Activated CD4-positive, alpha-beta T cell treated with anti-CD3 and anti-CD28 coated beads for 36 hours (primary cell): ENCODE results near the gene ZIC4. TPM values are rescaled to one million over a fixed set of nuclear protein-coding genes. Genes with fewer than 3 reads are reported as not detected.

Source experiments
- ATAC-seq: fragments of 200-7000 bp; cut with Tn5 transposase; one replicate; pipeline ENCODE4 v1.10.0; 2021; ENCODE audit warnings: mild to moderate bottlenecking, moderate library complexity
- CTCF ChIA-PET: fragments of 350-600 bp; sonication (Branson Sonifier 250); formaldehyde crosslinking; loops from one replicate; lab custom pipeline; 2021; ENCODE audit warnings: antibody characterized with exemption; lab: Charles Lee
- POLR2A ChIA-PET: fragments of 350-600 bp; sonication (Branson Sonifier 250); formaldehyde crosslinking; loops from one replicate; lab custom pipeline; 2021; ENCODE audit warnings: antibody characterized with exemption, inconsistent platforms; lab: Charles Lee
- DNase-seq: peaks from one replicate; pipeline ENCODE4 v3.0.0-alpha.2; 2020
- H3K27ac Mint-ChIP-seq: one replicate; pipeline ENCODE4 v1.8.0; 2021; ENCODE audit warnings: mixed read lengths
- H3K27me3 Mint-ChIP-seq: one replicate; pipeline ENCODE4 v1.8.0; 2021; ENCODE audit warnings: mixed read lengths
- H3K36me3 Mint-ChIP-seq: one replicate; pipeline ENCODE4 v1.8.0; 2021; ENCODE audit warnings: low read depth, mixed read lengths
- H3K4me1 Mint-ChIP-seq: one replicate; pipeline ENCODE4 v1.8.0; 2021; ENCODE audit warnings: mixed read lengths
- H3K4me3 Mint-ChIP-seq: one replicate; pipeline ENCODE4 v1.8.0; 2021; ENCODE audit warnings: mild to moderate bottlenecking, moderate library complexity, mixed read lengths
- H3K9me3 Mint-ChIP-seq: one replicate; pipeline ENCODE4 v1.8.0; 2021; ENCODE audit warnings: low read depth, mixed read lengths
- intact Hi-C, 2 experiments: fragments of 100-400 bp; cut with DNase I in 1 of 2; cut with micrococcal nuclease in 1 of 2; formaldehyde crosslinking; loops; one replicate each; pipeline versions ENCODE4 v1.14.2 to v1.15.1; 2022 to 2024; cut with DNase I, micrococcal nuclease
- total RNA-seq, 2 experiments: library from RNA; stranded (reverse); gene quantifications; one replicate each; pipeline ENCODE4 v1.2.3, GENCODE V29; 2021

ZIC4 gene
- total RNA-seq, 2 experiments from 2014 or later = not detected

- ChIA-PET CTCF (no interaction called here), POLR2A (no interaction called here)
- no peak for ATAC-seq
- peaks cover 4% of the 10 kb centered on the region for H3K36me3 Mint-ChIP-seq
- DNase-seq = no peak
- intact Hi-C loops = loop anchor here in 1 of 2 experiments (2.0 to 5.0 kb wide), 2 partner anchors 15 to 37 kb away; partner anchors contain the start of gene ZIC1
- H3K27ac Mint-ChIP-seq = no peak overlapping the region
- no peak overlapping the region for H3K4me3 Mint-ChIP-seq
- H3K4me1 Mint-ChIP-seq = no peaks in the 10 kb centered on the region
- peaks cover 74% of the 10 kb centered on the region for H3K27me3 Mint-ChIP-seq
- peaks cover 7% of the 10 kb centered on the region for H3K9me3 Mint-ChIP-seq
Observed at GRCh38 chr3:147393943-147394883, 12.1 kb downstream of the ZIC4 start.

GRCh38 chr3:147393261-147393942 is 12.9 kb downstream of the ZIC4 start:
- H3K4me3 Mint-ChIP-seq = no peak overlapping the region
- peaks cover 7% of the 10 kb centered on the region for H3K9me3 Mint-ChIP-seq
- intact Hi-C loops = loop anchor here in 1 of 2 experiments (5.0 kb wide), 1 partner anchor 36 kb away; no protein-coding TSS in a partner anchor
- CTCF ChIA-PET = no interaction called here
- ATAC-seq = no peak
- H3K36me3 Mint-ChIP-seq = peaks cover 4% of the 10 kb centered on the region
- no peak overlapping the region for H3K27ac Mint-ChIP-seq
- H3K27me3 Mint-ChIP-seq = peaks cover 79% of the 10 kb centered on the region
- no peak for DNase-seq
- POLR2A ChIA-PET = no interaction called here
- H3K4me1 Mint-ChIP-seq = no peaks in the 10 kb centered on the region

GRCh38 chr3:147392625-147392946 is 13.8 kb downstream of the ZIC4 start:
- POLR2A ChIA-PET = no interaction called here
- CTCF ChIA-PET = no interaction called here

GRCh38 chr3:147391781-147392624 is 14.3 kb downstream of the ZIC4 start:
- Mint-ChIP-seq H3K27ac (no peak overlapping the region), H3K27me3 (peaks cover 78% of the 10 kb centered on the region), H3K4me3 (no peak overlapping the region), H3K36me3 (no peaks in the 10 kb centered on the region), H3K4me1 (no peaks in the 10 kb centered on the region), H3K9me3 (peaks cover 7% of the 10 kb centered on the region)
- ChIA-PET POLR2A (no interaction called here), CTCF (interaction anchor here (0.7 kb wide), 1 partner anchor 766 kb away, joined by 4 read pairs; no protein-coding TSS in a partner anchor)
- intact Hi-C loops = loop anchor here in 1 of 2 experiments (1.0 to 5.0 kb wide), 3 partner anchors 20 to 35 kb away; no protein-coding TSS in a partner anchor
- DNase-seq (no peak), ATAC-seq (no peak)

More at GRCh38 chr3:147392625-147392946, 13.8 kb downstream of the ZIC4 start:
- H3K4me3 Mint-ChIP-seq = no peak overlapping the region
- no peak overlapping the region for H3K27ac Mint-ChIP-seq
- intact Hi-C loops = loop anchor here in 1 of 2 experiments (5.0 kb wide), 1 partner anchor 35 kb away; no protein-coding TSS in a partner anchor
- H3K4me1 Mint-ChIP-seq = no peaks in the 10 kb centered on the region
- ATAC-seq (no peak), DNase-seq (no peak)
- H3K27me3 Mint-ChIP-seq = peaks cover 78% of the 10 kb centered on the region
- peaks cover 7% of the 10 kb centered on the region for H3K9me3 Mint-ChIP-seq
- H3K36me3 Mint-ChIP-seq = peaks cover 2% of the 10 kb centered on the region

- CTCF ChIA-PET = interaction anchor here (0.7 kb wide), 1 partner anchor 765 kb away, joined by 4 read pairs; no protein-coding TSS in a partner anchor
- no peaks in the 10 kb centered on the region for H3K4me1 Mint-ChIP-seq
- ATAC-seq = no peak
Observed at GRCh38 chr3:147390589-147391569, 15.5 kb downstream of the ZIC4 start.

GRCh38 chr3:147389717-147390116 is 16.6 kb downstream of the ZIC4 start:
- ChIA-PET CTCF (interaction anchor here (0.7 to 0.9 kb wide), 2 partner anchors 35 to 166 kb away, joined by 3 read pairs; no protein-coding TSS in a partner anchor), POLR2A (no interaction called here)
- Mint-ChIP-seq H3K9me3 (peaks cover 7% of the 10 kb centered on the region), H3K27me3 (peaks cover 84% of the 10 kb centered on the region), H3K27ac (no peak overlapping the region), H3K36me3 (no peaks in the 10 kb centered on the region), H3K4me1 (no peaks in the 10 kb centered on the region), H3K4me3 (no peak overlapping the region)
- intact Hi-C loops = loop anchor here (2.0 to 5.0 kb wide), 4 partner anchors 17 to 37 kb away; no protein-coding TSS in a partner anchor
- DNase-seq (no peak), ATAC-seq (no peak)

More at GRCh38 chr3:147390589-147391569, 15.5 kb downstream of the ZIC4 start:
- intact Hi-C loops = loop anchor here in 1 of 2 experiments (1.0 to 5.0 kb wide), 3 partner anchors 21 to 34 kb away; no protein-coding TSS in a partner anchor
- Mint-ChIP-seq H3K27me3 (peaks cover 84% of the 10 kb centered on the region), H3K36me3 (no peaks in the 10 kb centered on the region), H3K4me3 (no peak overlapping the region), H3K9me3 (peaks cover 7% of the 10 kb centered on the region), H3K27ac (no peak overlapping the region)
- POLR2A ChIA-PET = interaction anchor here (0.6 kb wide), 1 partner anchor 21 kb away, joined by 3 read pairs; no protein-coding TSS in a partner anchor
- DNase-seq = no peak

DNA sequence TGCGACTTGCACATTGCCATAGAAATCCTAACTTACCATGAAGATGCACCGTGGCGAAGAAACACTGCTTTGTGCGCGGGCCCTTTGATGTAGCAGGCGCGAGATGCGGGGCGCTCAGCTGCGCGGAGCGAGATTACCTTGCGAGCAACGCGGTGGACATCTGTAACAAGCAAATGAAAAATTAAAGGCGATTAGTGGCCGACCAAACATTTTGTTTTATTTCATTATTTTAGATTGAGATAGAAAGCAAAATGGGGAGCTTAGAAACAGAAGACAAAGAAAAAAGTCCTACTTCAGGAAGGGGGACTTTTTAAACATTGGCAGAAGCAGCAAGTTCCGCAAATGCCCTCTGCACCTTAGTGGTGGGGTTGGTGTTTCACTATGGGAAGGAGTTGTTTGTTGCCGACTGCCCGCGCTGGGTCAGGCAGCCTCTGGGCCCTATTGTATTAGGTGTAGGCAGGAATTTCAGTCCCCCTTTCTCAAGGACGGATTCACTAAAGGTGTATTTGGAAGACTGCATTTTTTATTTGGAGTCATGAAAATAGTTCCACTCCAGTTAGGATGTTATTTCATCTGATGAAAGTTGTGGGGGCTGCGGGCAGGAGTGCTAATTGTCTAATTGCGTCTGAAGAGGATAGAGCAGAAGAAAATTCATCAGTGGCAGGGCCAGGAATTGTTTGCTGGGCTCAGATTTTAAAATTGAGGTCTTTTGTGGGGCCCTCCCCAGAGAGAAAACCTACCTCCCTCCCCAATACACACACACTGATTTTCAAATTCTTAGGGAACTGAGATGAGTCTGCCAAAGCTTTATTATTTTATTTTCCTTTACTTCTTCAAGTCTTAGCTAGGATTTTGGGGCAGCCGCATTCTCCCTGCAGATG is 17.4 kb downstream of the ZIC4 start:
- Mint-ChIP-seq H3K4me1 (no peaks in the 10 kb centered on the region), H3K27me3 (peaks cover 83% of the 10 kb centered on the region), H3K9me3 (peaks cover 5% of the 10 kb centered on the region), H3K27ac (no peak overlapping the region), H3K36me3 (no peaks in the 10 kb centered on the region), H3K4me3 (no peak overlapping the region)
- POLR2A ChIA-PET = no interaction called here
- DNase-seq = no peak
- no peak for ATAC-seq
- CTCF ChIA-PET = interaction anchor here (0.7 to 0.9 kb wide), 2 partner anchors 36 to 165 kb away, joined by 3 read pairs; no protein-coding TSS in a partner anchor
- intact Hi-C loops = loop anchor here (2.0 to 5.0 kb wide), 3 partner anchors 16 to 37 kb away; no protein-coding TSS in a partner anchor

GRCh38 chr3:147387885-147388699 is 18.3 kb downstream of the ZIC4 start:
- ATAC-seq = no peak
- H3K4me3 Mint-ChIP-seq = no peak overlapping the region
- H3K27ac Mint-ChIP-seq = no peak overlapping the region
- intact Hi-C loops = loop anchor here (2.0 to 5.0 kb wide), 3 partner anchors 15 to 36 kb away; no protein-coding TSS in a partner anchor
- no peaks in the 10 kb centered on the region for H3K4me1 Mint-ChIP-seq
- ChIA-PET POLR2A (no interaction called here), CTCF (no interaction called here)
- no peaks in the 10 kb centered on the region for H3K36me3 Mint-ChIP-seq
- peaks cover 88% of the 10 kb centered on the region for H3K27me3 Mint-ChIP-seq
- peaks cover 4% of the 10 kb centered on the region for H3K9me3 Mint-ChIP-seq
- DNase-seq = no peak
